HepG2 (cell line): Measurements from ENCODE around the gene TMEM33. TPM values are rescaled to one million over a fixed set of nuclear protein-coding genes. Genes with fewer than 3 reads are reported as not detected.

Experiments used
- BRCA1 ChIP-seq: sonication (generic); formaldehyde crosslinking; IDR thresholded peaks from 2 replicates; pipeline ENCODE4 v1.4.0; 2020; ENCODE audit warnings: missing genetic modification reagents
- IKZF5 ChIP-seq: IDR thresholded peaks from 2 replicates; pipeline ENCODE4 v1.6.1; 2018; ENCODE audit warnings: missing genetic modification reagents, mild to moderate bottlenecking, missing compliant biosample characterization
- ISL2 ChIP-seq: sonication (generic); formaldehyde crosslinking; IDR thresholded peaks from 2 replicates; pipeline ENCODE4 v1.5.0; 2020; ENCODE audit warnings: missing genetic modification reagents
- KDM5A ChIP-seq: fragments of 200-600 bp; sonication (generic); IDR thresholded peaks from 2 replicates; pipeline ENCODE4 v1.7.0; 2018; ENCODE audit warnings: antibody characterized with exemption, mild to moderate bottlenecking, low read length, borderline replicate concordance
- ZNF770 ChIP-seq: sonication (generic); formaldehyde crosslinking; IDR thresholded peaks from 2 replicates; pipeline ENCODE4 v1.5.0; 2020; ENCODE audit warnings: mild to moderate bottlenecking, missing genetic modification reagents
- ZNF792 ChIP-seq: IDR thresholded peaks from 2 replicates; pipeline ENCODE4 v1.6.1; 2016
- ZSCAN5A ChIP-seq: sonication (generic); formaldehyde crosslinking; IDR thresholded peaks from 2 replicates; pipeline ENCODE4 v1.8.0; 2022; ENCODE audit warnings: mild to moderate bottlenecking, missing genetic modification reagents, borderline replicate concordance
- polyA plus RNA-seq, 8 experiments: library from polyadenylated mRNA; depleted of rRNA in 3 of 8; stranded (reverse) in 7 of 8; unstranded in 1 of 8; fragments of >200 nt; fragmentation: Illumina TruSeq in 4 of 8; extraction: Trizol in 4 of 8; gene quantifications; 2 replicates each; pipeline versions ENCODE4 v1.2.1 to v1.2.3, GENCODE V29; 2011 to 2016; ENCODE audit warnings: low read depth in 4 of 8, missing spikeins in 1 of 8, mixed read lengths in 1 of 8; ENCODE audit not compliant: insufficient read depth in 1 of 8
- total RNA-seq, 5 experiments: library from RNA; depleted of rRNA; stranded (reverse); fragments of >200 nt; fragmentation: Illumina TruSeq; extraction: Trizol; gene quantifications; 2 replicates each; pipeline ENCODE4 v1.2.3, GENCODE V29; 2016; ENCODE audit warnings: low read depth in 1 of 5
- TF ChIP-seq, protein P1 (sequence below): sonication (generic); formaldehyde crosslinking; IDR thresholded peaks from one replicate; pipeline ENCODE4 v1.5.1; 2020; ENCODE audit warnings: mild to moderate bottlenecking, missing genetic modification reagents; ENCODE audit errors: not compliant biosample characterization
- TF ChIP-seq, protein P2 (sequence below): sonication (generic); formaldehyde crosslinking; IDR thresholded peaks from 2 replicates; pipeline ENCODE4 v1.8.0; 2022; ENCODE audit warnings: mild to moderate bottlenecking, missing genetic modification reagents; ENCODE audit not compliant: insufficient replicate concordance

Gene TMEM33
- total and polyA plus RNA-seq, 2 of the 13 experiments (the other 11 are each of a cell fraction or from before 2014, with no cell fraction given), result 36.1 to 66.6 TPM

GRCh38 chr4:41934514-41934900, 722 bp upstream of the TMEM33 start (continued):
- TF ChIP-seq, protein P1, sequence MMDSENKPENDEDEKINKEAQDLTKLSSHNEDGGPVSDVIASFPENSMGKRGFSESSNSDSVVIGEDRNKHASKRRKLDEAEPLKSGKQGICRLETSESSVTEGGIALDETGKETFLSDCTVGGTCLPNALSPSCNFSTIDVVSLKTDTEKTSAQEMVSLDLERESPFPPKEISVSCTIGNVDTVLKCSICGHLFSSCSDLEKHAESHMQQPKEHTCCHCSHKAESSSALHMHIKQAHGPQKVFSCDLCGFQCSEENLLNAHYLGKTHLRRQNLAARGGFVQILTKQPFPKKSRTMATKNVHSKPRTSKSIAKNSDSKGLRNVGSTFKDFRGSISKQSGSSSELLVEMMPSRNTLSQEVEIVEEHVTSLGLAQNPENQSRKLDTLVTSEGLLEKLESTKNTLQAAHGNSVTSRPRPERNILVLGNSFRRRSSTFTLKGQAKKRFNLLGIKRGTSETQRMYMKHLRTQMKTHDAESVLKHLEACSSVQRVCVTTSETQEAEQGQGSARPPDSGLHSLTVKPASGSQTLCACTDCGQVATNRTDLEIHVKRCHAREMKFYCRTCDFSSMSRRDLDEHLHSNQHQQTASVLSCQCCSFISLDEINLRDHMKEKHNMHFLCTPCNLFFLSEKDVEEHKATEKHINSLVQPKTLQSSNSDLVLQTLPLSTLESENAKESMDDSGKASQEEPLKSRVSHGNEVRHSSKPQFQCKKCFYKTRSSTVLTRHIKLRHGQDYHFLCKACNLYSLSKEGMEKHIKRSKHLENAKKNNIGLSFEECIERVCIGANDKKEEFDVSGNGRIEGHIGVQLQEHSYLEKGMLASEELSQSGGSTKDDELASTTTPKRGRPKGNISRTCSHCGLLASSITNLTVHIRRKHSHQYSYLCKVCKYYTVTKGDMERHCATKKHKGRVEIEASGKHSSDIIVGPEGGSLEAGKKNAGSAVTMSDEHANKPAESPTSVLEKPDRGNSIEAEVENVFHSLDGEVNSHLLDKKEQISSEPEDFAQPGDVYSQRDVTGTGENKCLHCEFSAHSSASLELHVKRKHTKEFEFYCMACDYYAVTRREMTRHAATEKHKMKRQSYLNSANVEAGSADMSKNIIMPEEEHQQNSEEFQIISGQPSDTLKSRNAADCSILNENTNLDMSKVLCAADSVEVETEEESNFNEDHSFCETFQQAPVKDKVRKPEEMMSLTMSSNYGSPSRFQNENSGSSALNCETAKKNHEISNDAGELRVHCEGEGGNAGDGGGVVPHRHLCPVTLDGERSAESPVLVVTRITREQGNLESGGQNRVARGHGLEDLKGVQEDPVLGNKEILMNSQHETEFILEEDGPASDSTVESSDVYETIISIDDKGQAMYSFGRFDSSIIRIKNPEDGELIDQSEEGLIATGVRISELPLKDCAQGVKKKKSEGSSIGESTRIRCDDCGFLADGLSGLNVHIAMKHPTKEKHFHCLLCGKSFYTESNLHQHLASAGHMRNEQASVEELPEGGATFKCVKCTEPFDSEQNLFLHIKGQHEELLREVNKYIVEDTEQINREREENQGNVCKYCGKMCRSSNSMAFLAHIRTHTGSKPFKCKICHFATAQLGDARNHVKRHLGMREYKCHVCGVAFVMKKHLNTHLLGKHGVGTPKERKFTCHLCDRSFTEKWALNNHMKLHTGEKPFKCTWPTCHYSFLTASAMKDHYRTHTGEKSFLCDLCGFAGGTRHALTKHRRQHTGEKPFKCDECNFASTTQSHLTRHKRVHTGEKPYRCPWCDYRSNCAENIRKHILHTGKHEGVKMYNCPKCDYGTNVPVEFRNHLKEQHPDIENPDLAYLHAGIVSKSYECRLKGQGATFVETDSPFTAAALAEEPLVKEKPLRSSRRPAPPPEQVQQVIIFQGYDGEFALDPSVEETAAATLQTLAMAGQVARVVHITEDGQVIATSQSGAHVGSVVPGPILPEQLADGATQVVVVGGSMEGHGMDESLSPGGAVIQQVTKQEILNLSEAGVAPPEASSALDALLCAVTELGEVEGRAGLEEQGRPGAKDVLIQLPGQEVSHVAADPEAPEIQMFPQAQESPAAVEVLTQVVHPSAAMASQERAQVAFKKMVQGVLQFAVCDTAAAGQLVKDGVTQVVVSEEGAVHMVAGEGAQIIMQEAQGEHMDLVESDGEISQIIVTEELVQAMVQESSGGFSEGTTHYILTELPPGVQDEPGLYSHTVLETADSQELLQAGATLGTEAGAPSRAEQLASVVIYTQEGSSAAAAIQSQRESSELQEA (CRISPR knock-in tag), result no peak
- TF ChIP-seq ISL2 (peak; percentile 21; the same call in 1 of the 2 replicates), KDM5A (peak; percentile 70; the same call in 1 of the 2 replicates), ZNF792 (0 out of 2 replicates have a peak, but pooled peaks have one; percentile 10), ZNF770 (CRISPR knock-in tag) (0 out of 2 replicates have a peak, but pooled peaks have one; percentile 13), ZSCAN5A (no peak), BRCA1 (peak; percentile 23; the same call in 1 of the 2 replicates), IKZF5 (CRISPR knock-in tag) (no peak)
- TF ChIP-seq, protein P2, sequence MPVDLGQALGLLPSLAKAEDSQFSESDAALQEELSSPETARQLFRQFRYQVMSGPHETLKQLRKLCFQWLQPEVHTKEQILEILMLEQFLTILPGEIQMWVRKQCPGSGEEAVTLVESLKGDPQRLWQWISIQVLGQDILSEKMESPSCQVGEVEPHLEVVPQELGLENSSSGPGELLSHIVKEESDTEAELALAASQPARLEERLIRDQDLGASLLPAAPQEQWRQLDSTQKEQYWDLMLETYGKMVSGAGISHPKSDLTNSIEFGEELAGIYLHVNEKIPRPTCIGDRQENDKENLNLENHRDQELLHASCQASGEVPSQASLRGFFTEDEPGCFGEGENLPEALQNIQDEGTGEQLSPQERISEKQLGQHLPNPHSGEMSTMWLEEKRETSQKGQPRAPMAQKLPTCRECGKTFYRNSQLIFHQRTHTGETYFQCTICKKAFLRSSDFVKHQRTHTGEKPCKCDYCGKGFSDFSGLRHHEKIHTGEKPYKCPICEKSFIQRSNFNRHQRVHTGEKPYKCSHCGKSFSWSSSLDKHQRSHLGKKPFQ (CRISPR knock-in tag), result peak; percentile 38
